Hindlimb muscle (tissue), 1 donor: ENCODE measurements around the gene TXN2. TPM values are rescaled to one million over a fixed set of nuclear protein-coding genes. Genes with fewer than 3 reads are reported as not detected.
"Not testable (repeated sequence)": the region's sequence is repeated elsewhere in the genome, so short reads cannot be mapped to it uniquely, and the experiment has no call there.

Source experiments
- DNase-seq: peaks from one replicate; pipeline ENCODE4 v3.0.0-alpha.2; 2013
- polyA plus RNA-seq: library from polyadenylated mRNA; unstranded; fragments of 120-200 nt; gene quantifications from one replicate; pipeline ENCODE4 v1.2.1, GENCODE V29; 2013; ENCODE audit not compliant: insufficient read length

TXN2 gene
- polyA plus RNA-seq, 1 donor, result 109 TPM

GRCh38 chr22:36425977-36426523, 55.4 kb downstream of the TXN2 start:
- DNase-seq, result no peak

GRCh38 chr22:36424901-36425579, 56.4 kb downstream of the TXN2 start:
- no peak for DNase-seq

GRCh38 chr22:36424466-36424865, 57.0 kb downstream of the TXN2 start:
- DNase-seq, result not testable (repeated sequence)

- no peak for DNase-seq
These were observed 57.7 kb downstream of the TXN2 start for GRCh38 chr22:36423461-36424404.

- no peak for DNase-seq
These were observed 59.0 kb downstream of the TXN2 start for GRCh38 chr22:36422287-36423014.

- DNase-seq, result no peak
These were observed 61.2 kb downstream of the TXN2 start for GRCh38 chr22:36419912-36420882.

GRCh38 chr22:36419177-36419911, 62.1 kb downstream of the TXN2 start:
- DNase-seq, result peak; percentile 26

- no peak for DNase-seq
These were observed 64.2 kb downstream of the TXN2 start for GRCh38 chr22:36417281-36417686.

Other genes starting within 250 kb of the TXN2 start
- 34.9 TPM for gene APOL2, start 242.1 kb downstream of the TXN2 start, polyA plus RNA-seq
- gene APOL1, start 228.5 kb downstream of the TXN2 start, polyA plus RNA-seq, result 7.0 TPM
- gene MYH9, start 93.7 kb downstream of the TXN2 start, polyA plus RNA-seq, result 133 TPM
- gene FOXRED2, start 25.4 kb upstream of the TXN2 start, polyA plus RNA-seq, result 23.0 TPM
- 184 TPM for gene EIF3D, start 47.5 kb upstream of the TXN2 start, polyA plus RNA-seq
- not detected for gene CACNG2, start 222.1 kb upstream of the TXN2 start, polyA plus RNA-seq